Liver (tissue), 9 donors: Measurements from ENCODE around the gene HOXA7. TPM values are rescaled to one million over a fixed set of nuclear protein-coding genes. Genes with fewer than 3 reads are reported as not detected.

ENCODE experiments used
- DNase-seq: peaks from one replicate; pipeline ENCODE4 v3.0.0-alpha.2; 2017; ENCODE audit warnings: low spot score
- H3K27ac ChIP-seq, 2 donors: one replicate each; pipeline ENCODE4 v1.7.0; 2013; ENCODE audit warnings: inconsistent platforms in 2 of 2, low read length in 2 of 2, control low read depth in 1 of 2, low read depth in 1 of 2, mild to moderate bottlenecking in 1 of 2
- H3K27me3 ChIP-seq, 4 donors: one replicate each; pipeline versions ENCODE4 v1.6.1 to v1.7.0; 2013; ENCODE audit warnings: low read length in 3 of 4, inconsistent platforms in 1 of 4, mild to moderate bottlenecking in 1 of 4, moderate library complexity in 1 of 4; ENCODE audit not compliant: control insufficient read depth in 4 of 4, insufficient read depth in 4 of 4
- H3K36me3 ChIP-seq, 4 donors: one replicate each; pipeline versions ENCODE4 v1.6.1 to v1.7.0; 2013; ENCODE audit warnings: low read length in 3 of 4, mild to moderate bottlenecking in 3 of 4, low read depth in 1 of 4, moderate library complexity in 1 of 4; ENCODE audit not compliant: control insufficient read depth in 4 of 4, insufficient read depth in 3 of 4
- H3K4me1 ChIP-seq, 4 donors: one replicate each; pipeline versions ENCODE4 v1.6.1 to v1.7.0; 2013; ENCODE audit warnings: low read length in 3 of 4, mild to moderate bottlenecking in 3 of 4, moderate library complexity in 1 of 4; ENCODE audit not compliant: control insufficient read depth in 4 of 4, insufficient read depth in 4 of 4
- H3K4me3 ChIP-seq, 3 donors: one replicate each; pipeline versions ENCODE4 v1.6.1 to v1.7.0; 2013; ENCODE audit warnings: low read length in 3 of 3, control low read depth in 1 of 3, low read depth in 1 of 3, mild to moderate bottlenecking in 1 of 3
- H3K9ac ChIP-seq, 2 donors: one replicate each; pipeline ENCODE4 v1.7.0; 2013; ENCODE audit warnings: low read length in 2 of 2, mild to moderate bottlenecking in 2 of 2, moderate library complexity in 2 of 2, control low read depth in 1 of 2, low read depth in 1 of 2
- H3K9me3 ChIP-seq, 4 donors: one replicate each; pipeline versions ENCODE4 v1.6.1 to v1.7.0; 2013; ENCODE audit warnings: low read length in 3 of 4; ENCODE audit not compliant: control insufficient read depth in 4 of 4
- ATF3 ChIP-seq: IDR thresholded peaks from 2 replicates; pipeline ENCODE4 v1.6.1; 2016; ENCODE audit warnings: antibody characterized with exemption
- CTCF ChIP-seq: fragments of 150-350 bp; IDR thresholded peaks from 2 replicates; pipeline ENCODE4 v1.5.1; 2017; ENCODE audit warnings: improper control_type of control experiment, low read depth, low read length; ENCODE audit not compliant: missing input control
- EGR1 ChIP-seq, 2 donors: IDR thresholded peaks; 2 replicates each; pipeline ENCODE4 v1.6.1; 2016 to 2018; ENCODE audit warnings: antibody characterized with exemption in 2 of 2, low read depth in 2 of 2
- FOXA1 ChIP-seq: IDR thresholded peaks from 2 replicates; pipeline ENCODE4 v1.6.1; 2016; ENCODE audit warnings: antibody characterized with exemption
- FOXA2 ChIP-seq: IDR thresholded peaks from 2 replicates; pipeline ENCODE4 v1.6.1; 2016; ENCODE audit warnings: antibody characterized with exemption
- GABPA ChIP-seq, 2 donors: IDR thresholded peaks in 1 of 2; conservative IDR thresholded peaks in 1 of 2; 2 replicates each; pipeline ENCODE4 v1.6.1; 2016; ENCODE audit warnings: antibody characterized with exemption in 2 of 2, mild to moderate bottlenecking in 1 of 2, moderate library complexity in 1 of 2
- HNF4A ChIP-seq, 2 donors: conservative IDR thresholded peaks; 2 replicates each; pipeline ENCODE4 v1.6.1; 2016; ENCODE audit warnings: antibody characterized with exemption in 2 of 2, mild to moderate bottlenecking in 2 of 2
- HNF4G ChIP-seq: IDR thresholded peaks from 2 replicates; pipeline ENCODE4 v1.6.1; 2016; ENCODE audit warnings: antibody characterized with exemption
- JUND ChIP-seq, 2 donors: IDR thresholded peaks; 2 replicates each; pipeline ENCODE4 v1.6.1; 2016; ENCODE audit warnings: antibody characterized with exemption in 2 of 2
- NR2F2 ChIP-seq: IDR thresholded peaks from 2 replicates; pipeline ENCODE4 v1.6.1; 2016; ENCODE audit warnings: antibody characterized with exemption
- RAD21 ChIP-seq, 2 donors: IDR thresholded peaks; 2 replicates each; pipeline ENCODE4 v1.6.1; 2016; ENCODE audit warnings: antibody characterized with exemption in 2 of 2, mild to moderate bottlenecking in 2 of 2
- RXRA ChIP-seq, 2 donors: IDR thresholded peaks; 2 replicates each; pipeline ENCODE4 v1.6.1; 2017 to 2018; ENCODE audit warnings: antibody characterized with exemption in 2 of 2, mild to moderate bottlenecking in 1 of 2
- SP1 ChIP-seq: IDR thresholded peaks from 2 replicates; pipeline ENCODE4 v1.6.1; 2018; ENCODE audit warnings: antibody characterized with exemption, mild to moderate bottlenecking
- TAF1 ChIP-seq: conservative IDR thresholded peaks from 2 replicates; pipeline ENCODE4 v1.6.1; 2016; ENCODE audit warnings: antibody characterized with exemption, mild to moderate bottlenecking
- YY1 ChIP-seq: IDR thresholded peaks from 2 replicates; pipeline ENCODE4 v1.6.1; 2016; ENCODE audit warnings: antibody characterized with exemption, mild to moderate bottlenecking
- WGBS: extraction: QIAGEN DNeasy Blood & Tissue Kit; methylation state at CpG from one replicate; pipeline ENCODE4 v1.1.7; 2013; 5-methylcytosine and 5-hydroxymethylcytosine counted together
- polyA plus RNA-seq, 2 donors: library from polyadenylated mRNA; stranded (reverse) in 1 of 2; unstranded in 1 of 2; fragments of 200-250 nt in 1 of 2; fragments of >200 nt in 1 of 2; fragmentation: Nextera tagmentation in 1 of 2; extraction: Ambion mirVana in 1 of 2; gene quantifications; one replicate each; pipeline versions ENCODE4 v1.2.1 to v1.2.3, GENCODE V29; 2013 to 2015
- total RNA-seq, 2 donors: library from RNA; depleted of rRNA; stranded (reverse); fragments of >200 nt; gene quantifications; one replicate each; pipeline ENCODE4 v1.2.3, GENCODE V29; 2014
- TF ChIP-seq, protein P1 (sequence below): IDR thresholded peaks from 2 replicates; pipeline ENCODE4 v1.6.1; 2016; ENCODE audit warnings: antibody characterized with exemption
- TF ChIP-seq, protein P2 (sequence below): IDR thresholded peaks from 2 replicates; pipeline ENCODE4 v1.6.1; 2016; ENCODE audit warnings: antibody characterized with exemption
- donor health status: healthy.
- donor health status: healthy.
- donor health status: healthy.
- donor health status: healthy.
- donor health status: healthy.

The HOXA7 gene
- total and polyA plus RNA-seq, 4 donors = under 0.01 to 0.05 TPM; not detected in 2

- TF ChIP-seq NR2F2 = no peak
- TF ChIP-seq YY1 = no peak
- TF ChIP-seq SP1 = no peak
- no peak for TF ChIP-seq TAF1
- no peak for TF ChIP-seq HNF4A (conservative IDR thresholded peaks at IDR 0.05)
- no peak for TF ChIP-seq EGR1 (IDR thresholded peaks at IDR 0.05; ENCODE audit: low read depth in 2 of 2)
- TF ChIP-seq RXRA (IDR thresholded peaks at IDR 0.05) = no peak
- no peak for TF ChIP-seq CTCF
- TF ChIP-seq GABPA (IDR thresholded peaks at IDR 0.05 in 1 of 2, conservative IDR thresholded peaks at IDR 0.05 in 1 of 2) = no peak
- TF ChIP-seq ATF3 = no peak
- no peak for TF ChIP-seq RAD21 (IDR thresholded peaks at IDR 0.05)
- no peak for TF ChIP-seq JUND (IDR thresholded peaks at IDR 0.05)
- TF ChIP-seq, protein P1, sequence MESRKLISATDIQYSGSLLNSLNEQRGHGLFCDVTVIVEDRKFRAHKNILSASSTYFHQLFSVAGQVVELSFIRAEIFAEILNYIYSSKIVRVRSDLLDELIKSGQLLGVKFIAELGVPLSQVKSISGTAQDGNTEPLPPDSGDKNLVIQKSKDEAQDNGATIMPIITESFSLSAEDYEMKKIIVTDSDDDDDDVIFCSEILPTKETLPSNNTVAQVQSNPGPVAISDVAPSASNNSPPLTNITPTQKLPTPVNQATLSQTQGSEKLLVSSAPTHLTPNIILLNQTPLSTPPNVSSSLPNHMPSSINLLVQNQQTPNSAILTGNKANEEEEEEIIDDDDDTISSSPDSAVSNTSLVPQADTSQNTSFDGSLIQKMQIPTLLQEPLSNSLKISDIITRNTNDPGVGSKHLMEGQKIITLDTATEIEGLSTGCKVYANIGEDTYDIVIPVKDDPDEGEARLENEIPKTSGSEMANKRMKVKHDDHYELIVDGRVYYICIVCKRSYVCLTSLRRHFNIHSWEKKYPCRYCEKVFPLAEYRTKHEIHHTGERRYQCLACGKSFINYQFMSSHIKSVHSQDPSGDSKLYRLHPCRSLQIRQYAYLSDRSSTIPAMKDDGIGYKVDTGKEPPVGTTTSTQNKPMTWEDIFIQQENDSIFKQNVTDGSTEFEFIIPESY = no peak
- no peak for TF ChIP-seq FOXA1
- TF ChIP-seq, protein P2, sequence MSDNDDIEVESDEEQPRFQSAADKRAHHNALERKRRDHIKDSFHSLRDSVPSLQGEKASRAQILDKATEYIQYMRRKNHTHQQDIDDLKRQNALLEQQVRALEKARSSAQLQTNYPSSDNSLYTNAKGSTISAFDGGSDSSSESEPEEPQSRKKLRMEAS = no peak
- TF ChIP-seq HNF4G = no peak
- no peak for DNase-seq
- Histone ChIP-seq H3K27ac (no peak overlapping the region), H3K36me3 (no peaks in the 10 kb centered on the region), H3K9ac (no peak overlapping the region), H3K27me3 (peaks cover 18 to 64% (median 22%) of the 10 kb centered on the region in 4 donors), H3K9me3 (no peaks in the 10 kb centered on the region), H3K4me1 (peaks cover 8 to 18% (median 14%) of the 10 kb centered on the region in 4 donors), H3K4me3 (no peak overlapping the region)
- WGBS = 52% methylated on average over 5 of the region's 5 CpGs
Measured at GRCh38 chr7:27177795-27178320, 21.4 kb upstream of the HOXA7 start.

DNA sequence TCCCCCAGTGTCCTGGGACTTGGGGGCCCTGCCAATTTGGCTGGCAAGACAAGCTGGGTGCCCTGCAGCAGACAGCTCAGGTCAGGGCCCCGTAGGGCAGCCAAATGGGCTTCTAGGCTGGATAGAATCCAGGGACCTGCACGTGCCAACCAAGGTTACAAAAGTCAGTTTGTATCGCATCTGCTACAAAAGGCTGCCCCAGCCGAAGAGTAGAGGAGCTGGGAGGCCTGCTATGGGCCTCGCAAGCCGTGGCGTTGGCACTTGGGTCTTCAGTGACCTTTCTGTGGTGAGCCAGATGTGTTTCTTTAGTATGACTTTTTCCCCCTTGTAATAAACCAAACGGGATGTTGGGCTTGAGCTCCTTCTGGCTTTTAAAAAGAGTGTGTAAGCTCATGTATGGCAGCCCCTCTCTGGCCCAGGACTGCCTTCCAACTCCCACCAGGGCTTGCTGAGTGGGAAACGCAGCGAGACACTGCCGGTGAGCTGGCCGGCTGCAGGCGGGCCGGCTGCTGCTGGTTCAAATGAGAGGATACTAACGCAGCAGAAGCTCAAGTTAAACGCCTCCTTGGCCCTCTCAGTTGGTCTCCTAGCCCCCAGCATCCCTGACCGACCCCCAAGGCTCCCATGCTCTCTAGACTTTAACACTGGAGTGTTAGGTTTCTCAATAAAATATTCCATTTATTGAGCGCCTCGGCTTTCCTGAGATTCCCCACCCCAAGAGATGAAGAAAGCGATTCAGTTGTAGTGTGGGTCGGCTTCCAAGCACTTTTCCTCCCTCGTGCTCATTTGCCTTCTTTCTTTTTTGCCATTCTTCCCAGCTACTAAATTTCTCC, 20.7 kb upstream of the HOXA7 start:
- Histone ChIP-seq H3K36me3 (no peaks in the 10 kb centered on the region), H3K4me1 (peaks cover 9 to 19% (median 16%) of the 10 kb centered on the region in 4 donors), H3K4me3 (no peak overlapping the region), H3K9me3 (peaks cover 0 to 2% (median 0%) of the 10 kb centered on the region in 4 donors), H3K27me3 (peaks cover 18 to 68% (median 24%) of the 10 kb centered on the region in 4 donors), H3K9ac (no peak overlapping the region), H3K27ac (no peak overlapping the region)
- no peak for TF ChIP-seq NR2F2
- no peak for TF ChIP-seq JUND (IDR thresholded peaks at IDR 0.05)
- no peak for TF ChIP-seq TAF1
- TF ChIP-seq, protein P1 = no peak
- TF ChIP-seq, protein P2 = no peak
- TF ChIP-seq ATF3 = no peak
- no peak for TF ChIP-seq HNF4A (conservative IDR thresholded peaks at IDR 0.05)
- TF ChIP-seq CTCF = no peak
- TF ChIP-seq YY1 = no peak
- no peak for TF ChIP-seq RAD21 (IDR thresholded peaks at IDR 0.05)
- TF ChIP-seq RXRA (IDR thresholded peaks at IDR 0.05) = no peak
- TF ChIP-seq FOXA2 = no peak
- WGBS = 40% methylated on average over 22 of the region's 22 CpGs
- no peak for DNase-seq
